Activated CD4-positive, alpha-beta T cell treated with anti-CD3 and anti-CD28 coated beads, Interleukin-2, amount 10 ng/mL, durations not matched to agents 7 days and 5 days (primary cell): ENCODE measurements around the gene MRTFA. TPM values are rescaled to one million over a fixed set of nuclear protein-coding genes. Genes with fewer than 3 reads are reported as not detected.
A peak's percentile ranks its signal among the peaks of the same experiment; 100 is the strongest.

Source experiments
- CTCF ChIA-PET: fragments of 350-600 bp; sonication (Branson Sonifier 250); formaldehyde crosslinking; loops from one replicate; lab custom pipeline; 2021; ENCODE audit warnings: antibody characterized with exemption; lab: Charles Lee
- POLR2A ChIA-PET: fragments of 350-600 bp; sonication (Branson Sonifier 250); formaldehyde crosslinking; loops from one replicate; lab custom pipeline; 2021; ENCODE audit warnings: antibody characterized with exemption; lab: Charles Lee
- DNase-seq: peaks from one replicate; pipeline ENCODE4 v3.0.0-alpha.2; 2020
- H3K27ac Mint-ChIP-seq: one replicate; pipeline ENCODE4 v1.8.0; 2021; ENCODE audit warnings: mild to moderate bottlenecking, moderate library complexity, mixed read lengths
- H3K27me3 Mint-ChIP-seq: one replicate; pipeline ENCODE4 v1.8.0; 2021; ENCODE audit warnings: mixed read lengths
- H3K36me3 Mint-ChIP-seq: one replicate; pipeline ENCODE4 v1.8.0; 2021; ENCODE audit warnings: low read depth, mixed read lengths
- H3K4me1 Mint-ChIP-seq: one replicate; pipeline ENCODE4 v1.8.0; 2021; ENCODE audit warnings: mixed read lengths
- H3K4me3 Mint-ChIP-seq: one replicate; pipeline ENCODE4 v1.8.0; 2021; ENCODE audit warnings: mild to moderate bottlenecking, moderate library complexity, mixed read lengths
- H3K9me3 Mint-ChIP-seq: one replicate; pipeline ENCODE4 v1.8.0; 2021; ENCODE audit warnings: mixed read lengths
- total RNA-seq, 2 experiments: library from RNA; stranded (reverse); gene quantifications; one replicate each; pipeline ENCODE4 v1.2.3, GENCODE V29; 2021

Gene MRTFA
- total RNA-seq, 2 experiments from 2014 or later = 61.9 to 71.1 TPM

DNA sequence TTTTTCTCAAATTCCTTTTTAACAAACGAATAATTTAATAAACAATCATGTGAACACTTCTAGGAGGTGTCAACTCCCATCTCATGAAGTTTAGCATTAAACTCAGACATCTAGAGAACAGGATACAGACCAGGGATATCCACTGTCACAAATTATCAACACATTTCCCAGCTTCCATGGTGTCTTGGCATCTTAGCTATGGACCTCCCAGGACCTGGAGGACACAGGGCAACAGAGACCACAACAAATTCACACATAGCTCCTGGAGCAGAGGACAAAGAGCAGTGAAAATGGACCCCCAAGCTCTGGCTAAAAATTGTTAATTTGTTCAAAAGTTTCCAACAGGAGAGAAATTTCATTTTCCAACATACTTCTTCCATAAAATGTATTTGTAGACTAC lies 163.9 kb downstream of the MRTFA start:
- Mint-ChIP-seq H3K27me3 (no peaks in the 10 kb centered on the region), H3K9me3 (no peaks in the 10 kb centered on the region), H3K4me1 (peaks cover 25% of the 10 kb centered on the region), H3K27ac (no peak overlapping the region), H3K4me3 (no peak overlapping the region), H3K36me3 (peaks cover 4% of the 10 kb centered on the region)
- CTCF ChIA-PET = interaction anchor here (1.4 kb wide), 1 partner anchor 36 kb away, joined by 5 read pairs; no protein-coding TSS in a partner anchor
- DNase-seq = no peak
- POLR2A ChIA-PET = no interaction called here

DNA sequence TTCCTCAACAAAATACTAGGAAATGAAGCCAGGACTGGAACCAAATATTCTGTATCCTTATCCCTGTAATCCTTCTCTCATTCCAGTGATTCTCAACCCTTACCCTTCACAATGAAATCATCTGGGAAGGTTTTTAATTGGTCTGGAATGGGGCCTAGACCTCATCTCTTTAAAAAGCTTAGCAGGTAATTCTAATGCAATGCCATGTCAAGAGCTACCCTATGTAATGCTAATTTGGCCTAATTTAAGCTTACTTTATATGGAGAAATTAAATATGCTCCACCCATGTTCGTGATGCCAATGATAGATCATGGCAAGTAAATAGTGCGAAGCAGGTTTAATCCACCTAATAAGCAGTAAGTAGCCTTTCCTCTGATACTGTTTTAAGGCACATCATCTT lies 164.5 kb downstream of the MRTFA start:
- Mint-ChIP-seq H3K9me3 (no peaks in the 10 kb centered on the region), H3K36me3 (peaks cover 4% of the 10 kb centered on the region), H3K4me1 (peaks cover 25% of the 10 kb centered on the region), H3K27me3 (no peaks in the 10 kb centered on the region), H3K27ac (no peak overlapping the region), H3K4me3 (no peak overlapping the region)
- ChIA-PET POLR2A (no interaction called here), CTCF (interaction anchor here (0.9 kb wide), 1 partner anchor 26 kb away, joined by 3 read pairs; no protein-coding TSS in a partner anchor)
- no peak for DNase-seq

DNA sequence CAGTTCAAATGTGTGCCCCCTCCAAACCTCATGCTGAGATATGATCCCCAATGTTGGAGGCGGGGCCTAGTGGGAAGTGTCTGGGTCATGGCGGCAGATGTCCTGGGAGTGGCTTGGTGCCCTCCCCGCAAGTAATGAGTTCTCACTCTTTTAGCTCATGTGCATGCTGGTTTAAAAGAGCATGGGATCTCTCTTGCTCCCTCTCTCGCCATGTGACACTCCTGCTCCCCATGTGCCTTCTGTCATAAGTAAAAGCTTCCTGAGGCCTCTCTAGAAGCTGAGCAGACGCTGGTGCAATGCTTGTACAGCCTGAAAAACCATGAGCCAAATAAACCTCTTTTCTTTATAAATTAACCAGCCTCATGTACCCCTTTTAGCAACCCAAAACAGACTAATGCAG lies 167.3 kb downstream of the MRTFA start:
- DNase-seq = no peak
- POLR2A ChIA-PET = no interaction called here
- H3K9me3 Mint-ChIP-seq = no peaks in the 10 kb centered on the region
- H3K27ac Mint-ChIP-seq = no peak overlapping the region
- peaks cover 22% of the 10 kb centered on the region for H3K4me1 Mint-ChIP-seq
- H3K36me3 Mint-ChIP-seq = peaks cover 9% of the 10 kb centered on the region
- H3K4me3 Mint-ChIP-seq = no peak overlapping the region
- CTCF ChIA-PET = no interaction called here
- no peaks in the 10 kb centered on the region for H3K27me3 Mint-ChIP-seq

GRCh38 chr22:40468616-40469015 lies 167.9 kb downstream of the MRTFA start:
- Mint-ChIP-seq H3K9me3 (no peaks in the 10 kb centered on the region), H3K36me3 (peaks cover 9% of the 10 kb centered on the region), H3K27ac (no peak overlapping the region), H3K27me3 (no peaks in the 10 kb centered on the region), H3K4me1 (peaks cover 22% of the 10 kb centered on the region), H3K4me3 (no peak overlapping the region)
- ChIA-PET POLR2A (no interaction called here), CTCF (no interaction called here)
- DNase-seq = no peak

GRCh38 chr22:40466976-40467375 lies 169.5 kb downstream of the MRTFA start:
- ChIA-PET POLR2A (no interaction called here), CTCF (interaction anchor here (0.6 to 1.0 kb wide), 2 partner anchors 30 to 491 kb away, joined by 3 to 4 read pairs; no protein-coding TSS in a partner anchor)
- Mint-ChIP-seq H3K4me1 (peaks cover 25% of the 10 kb centered on the region), H3K4me3 (no peak overlapping the region), H3K36me3 (peaks cover 16% of the 10 kb centered on the region), H3K27ac (no peak overlapping the region), H3K27me3 (no peaks in the 10 kb centered on the region), H3K9me3 (no peaks in the 10 kb centered on the region)
- no peak for DNase-seq

- H3K9me3 Mint-ChIP-seq = no peaks in the 10 kb centered on the region
- H3K4me3 Mint-ChIP-seq = peak overlapping the region; percentile 94
- peaks cover 51% of the 10 kb centered on the region for H3K4me1 Mint-ChIP-seq
- peak; percentile 53 for DNase-seq
- ChIA-PET CTCF (interaction anchor here (1.8 to 2.1 kb wide), 2 partner anchors 10 to 27 kb away, joined by 4 to 8 read pairs; no protein-coding TSS in a partner anchor), POLR2A (no interaction called here)
- peak overlapping the region; percentile 97 for H3K27ac Mint-ChIP-seq
- H3K36me3 Mint-ChIP-seq = peaks cover 36% of the 10 kb centered on the region
- no peaks in the 10 kb centered on the region for H3K27me3 Mint-ChIP-seq
These were observed 172.8 kb downstream of the MRTFA start for GRCh38 chr22:40463683-40464082.

- peak overlapping the region; percentile 97 for H3K27ac Mint-ChIP-seq
- ChIA-PET POLR2A (no interaction called here), CTCF (interaction anchor here (1.5 to 2.1 kb wide), 3 partner anchors 11 to 26 kb away, joined by 3 to 5 read pairs (median 4); no protein-coding TSS in a partner anchor)
- H3K9me3 Mint-ChIP-seq = no peaks in the 10 kb centered on the region
- peak overlapping the region; percentile 94 for H3K4me3 Mint-ChIP-seq
- DNase-seq = peak; percentile 63
- H3K4me1 Mint-ChIP-seq = peaks cover 56% of the 10 kb centered on the region
- no peaks in the 10 kb centered on the region for H3K27me3 Mint-ChIP-seq
- H3K36me3 Mint-ChIP-seq = peaks cover 39% of the 10 kb centered on the region
These were observed 173.4 kb downstream of the MRTFA start for GRCh38 chr22:40463017-40463631.

- peak; percentile 43 for DNase-seq
- peaks cover 36% of the 10 kb centered on the region for H3K36me3 Mint-ChIP-seq
- no peaks in the 10 kb centered on the region for H3K27me3 Mint-ChIP-seq
- no peaks in the 10 kb centered on the region for H3K9me3 Mint-ChIP-seq
- ChIA-PET POLR2A (interaction anchor here (0.6 kb wide), 1 partner anchor 17 kb away, joined by 3 read pairs; no protein-coding TSS in a partner anchor), CTCF (interaction anchor here (1.5 to 2.1 kb wide), 3 partner anchors 11 to 25 kb away, joined by 3 to 5 read pairs (median 4); no protein-coding TSS in a partner anchor)
- H3K4me1 Mint-ChIP-seq = peaks cover 64% of the 10 kb centered on the region
- H3K27ac Mint-ChIP-seq = peak overlapping the region; percentile 97
- peak overlapping the region; percentile 94 for H3K4me3 Mint-ChIP-seq
These were observed 174.1 kb downstream of the MRTFA start for GRCh38 chr22:40462195-40462984.

DNA sequence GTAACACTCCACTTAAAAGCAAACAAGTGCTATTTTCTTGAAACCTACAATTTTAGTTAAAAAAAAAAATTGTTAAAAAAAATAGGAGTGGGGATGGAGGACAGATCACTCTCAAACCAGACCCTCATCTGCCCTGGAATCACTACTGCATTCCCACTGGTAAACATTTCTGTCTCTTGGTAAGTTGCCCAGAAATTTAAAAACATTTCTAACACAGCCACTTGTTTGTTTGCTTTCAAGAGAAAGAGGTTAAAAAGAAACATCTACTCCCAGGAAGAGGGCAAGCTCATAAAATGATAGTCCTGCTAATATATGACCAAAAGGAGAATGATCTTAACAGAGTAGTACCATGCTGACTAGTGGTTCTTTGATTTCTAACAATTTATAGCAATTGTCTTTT lies 182.8 kb downstream of the MRTFA start:
- H3K27ac Mint-ChIP-seq = no peak overlapping the region
- no peak for DNase-seq
- no peaks in the 10 kb centered on the region for H3K9me3 Mint-ChIP-seq
- POLR2A ChIA-PET = no interaction called here
- peaks cover 62% of the 10 kb centered on the region for H3K4me1 Mint-ChIP-seq
- no peaks in the 10 kb centered on the region for H3K27me3 Mint-ChIP-seq
- H3K4me3 Mint-ChIP-seq = no peak overlapping the region
- H3K36me3 Mint-ChIP-seq = peaks cover 41% of the 10 kb centered on the region
- CTCF ChIA-PET = interaction anchor here (0.7 to 2.1 kb wide), 3 partner anchors 11 to 497 kb away, joined by 3 to 8 read pairs (median 6); no protein-coding TSS in a partner anchor

- Mint-ChIP-seq H3K27me3 (no peaks in the 10 kb centered on the region), H3K27ac (peak overlapping the region; percentile 51), H3K9me3 (no peaks in the 10 kb centered on the region), H3K4me3 (no peak overlapping the region), H3K4me1 (peaks cover 59% of the 10 kb centered on the region), H3K36me3 (peaks cover 37% of the 10 kb centered on the region)
- ChIA-PET CTCF (interaction anchor here (0.7 to 2.1 kb wide), 4 partner anchors 11 to 184 kb away, joined by 3 to 8 read pairs (median 4); partner anchors contain the start of gene MRTFA), POLR2A (no interaction called here)
- DNase-seq = no peak
These were observed 183.6 kb downstream of the MRTFA start for GRCh38 chr22:40452730-40453487.

DNA sequence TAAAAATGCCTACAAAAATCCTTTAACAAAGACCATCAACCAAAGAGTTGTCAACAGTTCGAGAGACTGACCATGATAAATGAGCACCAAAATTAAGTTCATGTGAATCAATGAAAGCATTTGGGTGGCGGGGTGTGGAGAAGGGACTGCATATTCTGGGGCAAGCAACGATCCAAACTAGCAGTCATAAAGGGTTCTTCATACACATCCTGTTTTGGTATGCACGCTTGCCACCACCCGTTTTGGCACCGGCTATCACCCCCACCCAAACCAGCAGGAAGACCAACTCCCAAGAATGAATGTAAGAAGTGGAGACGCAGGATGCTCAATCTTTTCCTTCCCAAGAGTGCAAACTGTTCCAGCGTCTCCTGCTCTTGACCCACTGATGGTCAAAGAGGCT lies 185.3 kb downstream of the MRTFA start:
- H3K36me3 Mint-ChIP-seq = peaks cover 46% of the 10 kb centered on the region
- peak overlapping the region; percentile 85 for H3K27ac Mint-ChIP-seq
- ChIA-PET CTCF (interaction anchor here (0.6 to 3.8 kb wide), 3 partner anchors 15 to 195 kb away, joined by 3 to 14 read pairs (median 3); no protein-coding TSS in a partner anchor), POLR2A (no interaction called here)
- H3K27me3 Mint-ChIP-seq = no peaks in the 10 kb centered on the region
- peak; percentile 28 for DNase-seq
- peak overlapping the region; percentile 52 for H3K4me3 Mint-ChIP-seq
- H3K4me1 Mint-ChIP-seq = peaks cover 58% of the 10 kb centered on the region
- no peaks in the 10 kb centered on the region for H3K9me3 Mint-ChIP-seq

- no peak for DNase-seq
- ChIA-PET CTCF (interaction anchor here (0.6 to 3.8 kb wide), 2 partner anchors 14 to 196 kb away, joined by 3 to 14 read pairs; no protein-coding TSS in a partner anchor), POLR2A (no interaction called here)
- H3K27ac Mint-ChIP-seq = peak overlapping the region; percentile 85
- peaks cover 52% of the 10 kb centered on the region for H3K36me3 Mint-ChIP-seq
- H3K4me3 Mint-ChIP-seq = peak overlapping the region; percentile 52
- H3K9me3 Mint-ChIP-seq = no peaks in the 10 kb centered on the region
- H3K27me3 Mint-ChIP-seq = no peaks in the 10 kb centered on the region
- peaks cover 58% of the 10 kb centered on the region for H3K4me1 Mint-ChIP-seq
These were observed 185.9 kb downstream of the MRTFA start for GRCh38 chr22:40450616-40451015.
